Kidney (tissue), 14 donors: Measurements from ENCODE around the gene FER1L5. TPM values are rescaled to one million over a fixed set of nuclear protein-coding genes. Genes with fewer than 3 reads are reported as not detected.

Experiments used
- DNase-seq, 5 donors: peaks; one replicate each; pipeline ENCODE4 v3.0.0-alpha.2; 2013 to 2020
- FAIRE-seq: peaks from 2 replicates; lab custom pipeline; 2012; peaks lifted over from hg19 to GRCh38; lab: Jason Lieb, UNC
- H3K27ac ChIP-seq, 2 donors: one replicate each; pipeline ENCODE4 v1.7.0; 2013; ENCODE audit warnings: low read depth in 2 of 2, low read length in 2 of 2, inconsistent platforms in 1 of 2
- H3K27me3 ChIP-seq: one replicate; pipeline ENCODE4 v1.7.1; 2013; ENCODE audit warnings: low read length, inconsistent platforms; ENCODE audit not compliant: control insufficient read depth, insufficient read depth
- H3K36me3 ChIP-seq, 3 donors: one replicate each; pipeline versions ENCODE4 v1.7.0 to v1.7.1; 2013; ENCODE audit warnings: low read length in 3 of 3, control low read depth in 1 of 3, inconsistent platforms in 1 of 3; ENCODE audit not compliant: insufficient read depth in 3 of 3, control insufficient read depth in 2 of 3
- H3K4me1 ChIP-seq, 3 donors: one replicate each; pipeline versions ENCODE4 v1.7.0 to v1.7.1; 2013; ENCODE audit warnings: low read length in 3 of 3, inconsistent platforms in 1 of 3, low read depth in 1 of 3; ENCODE audit not compliant: control insufficient read depth in 2 of 3, insufficient read depth in 2 of 3
- H3K4me3 ChIP-seq, 3 donors: one replicate each; pipeline versions ENCODE4 v1.7.0 to v1.8.1; 2013; ENCODE audit warnings: low read length in 3 of 3, control low read depth in 1 of 3, inconsistent platforms in 1 of 3
- H3K9ac ChIP-seq, 3 donors: one replicate each; pipeline versions ENCODE4 v1.7.0 to v1.7.1; 2013; ENCODE audit warnings: low read length in 3 of 3, control low read depth in 1 of 3, inconsistent platforms in 1 of 3
- H3K9me3 ChIP-seq, 3 donors: one replicate each; pipeline versions ENCODE4 v1.7.0 to v1.7.1; 2013; ENCODE audit warnings: low read length in 3 of 3, control low read depth in 1 of 3, inconsistent platforms in 1 of 3; ENCODE audit not compliant: control insufficient read depth in 2 of 3, insufficient read depth in 1 of 3
- intact Hi-C: fragments of 100-400 bp; cut with DNase I; formaldehyde crosslinking; loops from one replicate; pipeline ENCODE4 v1.11.1; 2022
- polyA plus RNA-seq: library from polyadenylated mRNA; stranded (reverse); fragments of 350-450 nt; fragmentation: Illumina TruSeq; extraction: RNeasy Lipid Tissue Mini Kit (QIAGEN cat#74804); gene quantifications from one replicate; pipeline ENCODE4 v1.2.3, GENCODE V29; 2014; ENCODE audit warnings: low read depth, low replicate concordance; ENCODE audit not compliant: insufficient read depth
- total RNA-seq: library from RNA; stranded (reverse); fragmentation: NEBNext Ultra II Directional; extraction: Animal tissue kit (Norgen Biotek cat#: 25700); gene quantifications from one replicate; pipeline ENCODE4 v1.2.1, GENCODE V29; 2021
- TF ChIP-seq, protein P1 (sequence below): IDR thresholded peaks from 3 replicates; pipeline ENCODE4 v1.5.1; 2012; ENCODE audit warnings: mild to moderate bottlenecking, moderate library complexity, borderline replicate concordance; ENCODE audit not compliant: insufficient read depth; ENCODE audit errors: extremely low read depth
- donor health status: control.
- donor health status: control.
- donor health status: control.
- donor health status: control.
- donor health status: control.
- donor health status: DM: yes; HTN: yes; CAD: no.
- donor health status: Normal renal cell carcinoma (clear cell type).

FER1L5 gene
- total and polyA plus RNA-seq, 2 donors from 2014 or later: 0.15 to 1.3 TPM

DNA sequence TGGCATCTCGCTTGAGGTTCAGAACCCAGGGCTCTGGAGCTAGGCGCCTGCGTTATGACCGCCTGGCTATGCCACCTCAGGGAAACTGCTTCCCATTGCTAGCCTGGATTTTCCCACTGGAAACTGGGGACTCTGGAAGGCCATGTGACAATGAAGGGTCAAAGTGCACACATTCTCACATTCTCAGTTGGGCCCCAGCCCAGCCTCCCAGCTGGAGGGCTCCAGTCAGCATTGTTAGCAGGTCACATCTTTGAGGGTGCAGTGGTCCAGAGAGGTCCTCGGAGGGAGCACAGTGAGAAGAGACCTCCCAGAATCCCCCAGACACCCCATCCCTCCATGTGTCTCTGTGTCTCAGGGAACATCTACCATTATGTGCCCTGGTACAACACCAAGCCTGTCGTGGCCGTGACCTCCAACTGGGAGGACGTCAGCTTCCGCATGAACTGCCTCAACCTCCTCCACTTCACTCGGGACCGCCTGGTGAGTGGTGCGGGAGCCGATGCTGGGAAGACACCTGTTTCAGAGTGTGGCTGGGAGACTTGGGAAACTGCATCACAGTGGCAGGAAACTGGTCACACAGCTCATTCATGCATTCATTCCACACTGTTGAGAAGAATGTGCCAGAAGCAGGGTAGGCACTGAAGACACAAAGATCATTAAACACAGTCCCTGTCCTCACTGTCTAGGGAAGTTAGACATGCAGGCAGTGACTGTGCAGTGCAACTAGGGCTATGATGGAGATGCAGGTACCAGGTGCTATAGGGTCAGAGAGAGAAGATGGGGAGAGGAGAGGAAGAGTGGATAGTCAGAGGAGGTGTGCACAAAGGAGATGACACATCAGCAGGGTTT is 41.6 kb downstream of the FER1L5 start:
- Histone ChIP-seq H3K4me1 (no peaks in the 10 kb centered on the region), H3K27ac (no peak overlapping the region), H3K36me3 (no peaks in the 10 kb centered on the region), H3K4me3 (no peak overlapping the region), H3K27me3 (no peaks in the 10 kb centered on the region), H3K9ac (no peak overlapping the region), H3K9me3 (no peaks in the 10 kb centered on the region)
- intact Hi-C loops: no loop called here
- TF ChIP-seq, protein P1, sequence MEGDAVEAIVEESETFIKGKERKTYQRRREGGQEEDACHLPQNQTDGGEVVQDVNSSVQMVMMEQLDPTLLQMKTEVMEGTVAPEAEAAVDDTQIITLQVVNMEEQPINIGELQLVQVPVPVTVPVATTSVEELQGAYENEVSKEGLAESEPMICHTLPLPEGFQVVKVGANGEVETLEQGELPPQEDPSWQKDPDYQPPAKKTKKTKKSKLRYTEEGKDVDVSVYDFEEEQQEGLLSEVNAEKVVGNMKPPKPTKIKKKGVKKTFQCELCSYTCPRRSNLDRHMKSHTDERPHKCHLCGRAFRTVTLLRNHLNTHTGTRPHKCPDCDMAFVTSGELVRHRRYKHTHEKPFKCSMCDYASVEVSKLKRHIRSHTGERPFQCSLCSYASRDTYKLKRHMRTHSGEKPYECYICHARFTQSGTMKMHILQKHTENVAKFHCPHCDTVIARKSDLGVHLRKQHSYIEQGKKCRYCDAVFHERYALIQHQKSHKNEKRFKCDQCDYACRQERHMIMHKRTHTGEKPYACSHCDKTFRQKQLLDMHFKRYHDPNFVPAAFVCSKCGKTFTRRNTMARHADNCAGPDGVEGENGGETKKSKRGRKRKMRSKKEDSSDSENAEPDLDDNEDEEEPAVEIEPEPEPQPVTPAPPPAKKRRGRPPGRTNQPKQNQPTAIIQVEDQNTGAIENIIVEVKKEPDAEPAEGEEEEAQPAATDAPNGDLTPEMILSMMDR: no peak
- FAIRE-seq (no peak), DNase-seq (no peak)

DNA sequence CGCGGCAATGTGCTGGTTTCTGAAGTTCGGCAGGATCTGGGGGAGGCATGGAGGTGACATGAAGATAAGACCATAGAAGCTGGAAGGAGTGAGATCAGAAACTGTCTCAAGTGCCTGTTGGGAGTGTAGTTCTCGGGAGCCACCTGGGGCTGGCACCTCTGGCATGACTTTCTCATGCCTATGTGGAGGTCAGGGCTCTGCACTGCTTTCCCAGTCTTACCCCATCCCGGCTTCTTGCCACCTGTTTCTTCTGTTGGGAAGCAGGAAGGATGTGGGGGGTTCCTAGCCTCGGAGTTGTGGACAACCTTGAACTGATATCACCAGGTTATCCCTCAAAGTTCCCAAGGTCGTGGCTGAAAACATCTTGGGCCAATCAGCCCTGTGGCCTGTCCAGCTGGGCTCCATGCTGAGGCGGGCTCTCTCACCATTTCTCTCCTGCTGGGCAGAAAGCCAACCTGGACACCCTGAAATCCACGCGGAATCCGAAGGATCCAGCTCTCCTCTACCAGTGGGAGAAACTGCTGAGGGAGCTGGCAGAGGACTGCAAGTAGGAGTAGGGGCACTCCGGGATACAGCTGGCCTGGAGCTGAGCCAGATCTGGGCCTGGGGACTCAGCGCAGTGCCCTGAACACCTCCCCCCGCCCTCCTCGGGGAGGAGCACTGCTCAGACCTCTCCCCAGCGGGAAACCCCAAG is 42.5 kb downstream of the FER1L5 start:
- H3K36me3 ChIP-seq: no peaks in the 10 kb centered on the region
- DNase-seq: no peak
- TF ChIP-seq, protein P1: no peak
- FAIRE-seq: no peak
- no peaks in the 10 kb centered on the region for H3K9me3 ChIP-seq
- H3K9ac ChIP-seq: no peak overlapping the region
- H3K27me3 ChIP-seq: no peaks in the 10 kb centered on the region
- no peak overlapping the region for H3K27ac ChIP-seq
- H3K4me1 ChIP-seq: no peaks in the 10 kb centered on the region
- intact Hi-C loops: no loop called here
- H3K4me3 ChIP-seq: no peak overlapping the region

DNA sequence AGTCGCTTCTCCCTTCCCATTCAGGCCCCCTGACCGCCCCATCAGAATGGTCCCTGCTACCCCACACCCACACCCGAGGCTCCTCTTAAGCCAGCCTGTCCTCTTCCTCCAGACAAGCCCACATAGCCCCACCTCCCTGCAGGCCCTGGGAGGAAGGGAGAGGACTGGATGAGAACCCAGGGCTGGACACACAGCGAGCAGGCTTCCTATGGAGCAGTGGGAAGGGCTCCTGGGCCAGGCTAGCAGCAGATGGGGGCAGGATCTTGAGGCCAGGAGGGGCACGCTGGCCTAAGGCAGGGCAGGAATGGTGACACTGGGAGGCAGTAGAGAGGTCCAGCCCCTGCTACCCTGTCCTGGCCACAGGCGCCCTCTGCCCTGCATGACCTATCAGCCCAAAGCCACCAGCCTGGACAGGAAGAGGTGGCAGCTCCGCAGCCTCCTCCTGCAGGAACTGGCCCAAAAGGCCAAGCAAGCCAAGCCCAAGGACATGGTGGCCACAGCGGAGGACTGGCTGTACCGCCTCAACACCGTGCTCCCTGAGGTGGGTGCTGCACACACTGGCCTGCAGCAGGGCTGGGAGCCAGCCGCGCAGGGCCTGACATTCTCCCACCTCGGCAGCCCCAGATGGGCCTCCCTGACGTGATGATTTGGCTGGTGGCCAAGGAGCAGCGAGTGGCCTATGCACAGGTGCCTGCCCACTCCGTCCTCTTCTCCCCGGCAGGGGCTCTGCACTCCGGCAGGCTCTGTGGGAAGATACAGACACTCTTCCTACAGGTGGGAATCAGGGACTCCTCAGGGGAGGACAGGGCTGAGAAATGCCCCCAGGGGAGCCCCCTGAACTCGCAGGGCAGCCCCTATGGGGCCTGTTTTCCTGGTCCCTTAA is 43.3 kb downstream of the FER1L5 start:
- Histone ChIP-seq H3K36me3 (no peaks in the 10 kb centered on the region), H3K9ac (no peak overlapping the region), H3K4me1 (no peaks in the 10 kb centered on the region), H3K27ac (no peak overlapping the region), H3K4me3 (no peak overlapping the region), H3K27me3 (no peaks in the 10 kb centered on the region), H3K9me3 (no peaks in the 10 kb centered on the region)
- peak in 4 of 5 donors; percentile 68 to 84 (median 76) for DNase-seq
- FAIRE-seq: no peak
- TF ChIP-seq, protein P1: no peak
- intact Hi-C loops: no loop called here
